HepG2 (cell line): ENCODE measurements around the gene SNAPC4. TPM values are rescaled to one million over a fixed set of nuclear protein-coding genes. Genes with fewer than 3 reads are reported as not detected.
A peak's percentile ranks its signal among the peaks of the same experiment; 100 is the strongest.

Experiments
- KDM1A ChIP-seq: IDR thresholded peaks from 2 replicates; pipeline ENCODE4 v1.6.1; 2016; ENCODE audit warnings: missing compliant biosample characterization
- MXI1 ChIP-seq: IDR thresholded peaks from 3 replicates; pipeline ENCODE4 v1.6.1; 2012; ENCODE audit warnings: low read depth, low read length, inconsistent platforms, borderline replicate concordance
- NFAT5 ChIP-seq: sonication (generic); formaldehyde crosslinking; IDR thresholded peaks from 2 replicates; pipeline ENCODE4 v1.4.0; 2020; ENCODE audit warnings: missing genetic modification reagents
- POGK ChIP-seq: sonication (generic); formaldehyde crosslinking; conservative IDR thresholded peaks from 2 replicates; pipeline ENCODE4 v1.8.0; 2022; ENCODE audit warnings: mild to moderate bottlenecking, moderate library complexity, missing genetic modification reagents
- RAD21 ChIP-seq: fragments of 450-650 bp; formaldehyde crosslinking; IDR thresholded peaks from 2 replicates; pipeline ENCODE4 v1.5.0; 2020; ENCODE audit warnings: mild to moderate bottlenecking
- RARA ChIP-seq: IDR thresholded peaks from 2 replicates; pipeline ENCODE4 v1.6.1; 2016; ENCODE audit warnings: missing genetic modification reagents, missing compliant biosample characterization
- RXRA ChIP-seq: sonication (generic); formaldehyde crosslinking; IDR thresholded peaks from 2 replicates; pipeline ENCODE4 v1.5.1; 2020; ENCODE audit warnings: missing genetic modification reagents
- STAT6 ChIP-seq: sonication (generic); formaldehyde crosslinking; IDR thresholded peaks from 2 replicates; pipeline ENCODE4 v1.4.0; 2020; ENCODE audit warnings: missing genetic modification reagents, mild to moderate bottlenecking, borderline replicate concordance
- TSC22D2 ChIP-seq: sonication (generic); formaldehyde crosslinking; IDR thresholded peaks from 2 replicates; pipeline ENCODE4 v1.5.1; 2020; ENCODE audit warnings: missing genetic modification reagents, mild to moderate bottlenecking, borderline replicate concordance
- ZBTB38 ChIP-seq: sonication (generic); formaldehyde crosslinking; IDR thresholded peaks from 2 replicates; pipeline ENCODE4 v1.5.1; 2020; ENCODE audit warnings: mild to moderate bottlenecking, missing genetic modification reagents
- ZNF333 ChIP-seq: sonication (generic); formaldehyde crosslinking; IDR thresholded peaks from 2 replicates; pipeline ENCODE4 v1.4.0; 2020; ENCODE audit warnings: mild to moderate bottlenecking, missing genetic modification reagents, borderline replicate concordance
- ZNF570 ChIP-seq: sonication (generic); formaldehyde crosslinking; IDR thresholded peaks from 2 replicates; pipeline ENCODE4 v1.4.0; 2020; ENCODE audit warnings: mild to moderate bottlenecking, missing genetic modification reagents, borderline replicate concordance
- ZNF605 ChIP-seq: sonication (generic); formaldehyde crosslinking; IDR thresholded peaks from 2 replicates; pipeline ENCODE4 v1.8.0; 2022; ENCODE audit warnings: mild to moderate bottlenecking, missing genetic modification reagents
- polyA plus RNA-seq, 8 experiments: library from polyadenylated mRNA; depleted of rRNA in 3 of 8; stranded (reverse) in 7 of 8; unstranded in 1 of 8; fragments of >200 nt; fragmentation: Illumina TruSeq in 4 of 8; extraction: Trizol in 4 of 8; gene quantifications; 2 replicates each; pipeline versions ENCODE4 v1.2.1 to v1.2.3, GENCODE V29; 2011 to 2016; ENCODE audit warnings: low read depth in 4 of 8, missing spikeins in 1 of 8, mixed read lengths in 1 of 8; ENCODE audit not compliant: insufficient read depth in 1 of 8
- total RNA-seq, 5 experiments: library from RNA; depleted of rRNA; stranded (reverse); fragments of >200 nt; fragmentation: Illumina TruSeq; extraction: Trizol; gene quantifications; 2 replicates each; pipeline ENCODE4 v1.2.3, GENCODE V29; 2016; ENCODE audit warnings: low read depth in 1 of 5

The SNAPC4 gene
- total and polyA plus RNA-seq, 2 of the 13 experiments (the other 11 are each of a cell fraction or from before 2014, with no cell fraction given) = 2.0 to 6.0 TPM

- no peak for TF ChIP-seq STAT6 (CRISPR knock-in tag)
- TF ChIP-seq POGK (CRISPR knock-in tag) = peak; percentile 83
- peak; percentile 90; the same call in 1 of the 3 replicates for TF ChIP-seq MXI1
- TF ChIP-seq RAD21 (CRISPR knock-in tag) = peak; percentile 93
- TF ChIP-seq NFAT5 (CRISPR knock-in tag) = peak; percentile 71; the same call in 1 of the 2 replicates
- TF ChIP-seq RARA (CRISPR knock-in tag) = peak; percentile 61
- TF ChIP-seq ZNF570 (CRISPR knock-in tag) = no peak
- TF ChIP-seq RXRA (CRISPR knock-in tag) = peak; percentile 74
- peak; percentile 91 for TF ChIP-seq TSC22D2 (CRISPR knock-in tag)
- TF ChIP-seq ZNF333 (CRISPR knock-in tag) = 0 out of 2 replicates have a peak, but pooled peaks have one; percentile 13
- peak; percentile 21; the same call in 1 of the 2 replicates for TF ChIP-seq ZNF605 (CRISPR knock-in tag)
- no peak for TF ChIP-seq KDM1A (CRISPR knock-in tag)
- peak; percentile 18; the same call in 1 of the 2 replicates for TF ChIP-seq ZBTB38 (CRISPR knock-in tag)
These were observed 36.6 kb downstream of the SNAPC4 start, which contains the start of gene DNLZ (continued) for GRCh38 chr9:136363106-136363948.
